ENCODE results near the gene WDFY3. TPM values are rescaled to one million over a fixed set of nuclear protein-coding genes. Genes with fewer than 3 reads are reported as not detected.

The WDFY3 gene
- total RNA-seq, 1 donor from 2014 or later: 126 TPM

DNA sequence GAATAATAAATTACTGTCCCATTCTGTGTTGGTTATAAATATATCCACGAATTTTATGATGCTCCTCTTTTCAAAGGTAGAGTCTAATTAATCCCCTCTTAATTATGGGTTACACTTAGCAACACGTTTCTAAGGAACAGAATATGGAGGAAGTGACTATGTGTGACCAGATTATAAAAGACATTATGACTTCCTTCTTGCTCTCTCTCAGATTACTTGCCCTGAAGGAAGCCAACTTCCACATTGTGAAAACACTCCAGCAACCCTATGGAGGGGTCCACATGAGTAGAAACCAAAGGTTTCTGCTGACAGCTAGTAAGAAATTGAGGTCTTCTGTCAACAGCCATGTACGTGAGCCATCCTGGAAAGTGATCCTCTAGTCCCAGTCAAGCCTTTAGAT is 59.3 kb downstream of the WDFY3 start:
- Histone ChIP-seq H3K27ac (no peak overlapping the region), H3K9me3 (no peaks in the 10 kb centered on the region), H3K27me3 (no peaks in the 10 kb centered on the region), H3K4me1 (no peaks in the 10 kb centered on the region), H3K36me3 (no peaks in the 10 kb centered on the region), H3K4me3 (no peak overlapping the region)
- intact Hi-C loops (cut with DNase I): no loop called here
- no peak for TF ChIP-seq CTCF (IDR thresholded peaks at IDR 0.05)
- no peak for DNase-seq
- peak; percentile 59 for ATAC-seq

GRCh38 chr4:84905646-84906045 is 60.8 kb downstream of the WDFY3 start:
- H3K4me1 ChIP-seq: no peaks in the 10 kb centered on the region
- ATAC-seq: no peak
- H3K36me3 ChIP-seq: peaks cover 5% of the 10 kb centered on the region
- no peak overlapping the region for H3K4me3 ChIP-seq
- H3K27ac ChIP-seq: no peak overlapping the region
- H3K27me3 ChIP-seq: no peaks in the 10 kb centered on the region
- no peaks in the 10 kb centered on the region for H3K9me3 ChIP-seq
- no peak for TF ChIP-seq CTCF (IDR thresholded peaks at IDR 0.05)
- intact Hi-C loops (cut with DNase I): no loop called here
- no peak for DNase-seq

DNA sequence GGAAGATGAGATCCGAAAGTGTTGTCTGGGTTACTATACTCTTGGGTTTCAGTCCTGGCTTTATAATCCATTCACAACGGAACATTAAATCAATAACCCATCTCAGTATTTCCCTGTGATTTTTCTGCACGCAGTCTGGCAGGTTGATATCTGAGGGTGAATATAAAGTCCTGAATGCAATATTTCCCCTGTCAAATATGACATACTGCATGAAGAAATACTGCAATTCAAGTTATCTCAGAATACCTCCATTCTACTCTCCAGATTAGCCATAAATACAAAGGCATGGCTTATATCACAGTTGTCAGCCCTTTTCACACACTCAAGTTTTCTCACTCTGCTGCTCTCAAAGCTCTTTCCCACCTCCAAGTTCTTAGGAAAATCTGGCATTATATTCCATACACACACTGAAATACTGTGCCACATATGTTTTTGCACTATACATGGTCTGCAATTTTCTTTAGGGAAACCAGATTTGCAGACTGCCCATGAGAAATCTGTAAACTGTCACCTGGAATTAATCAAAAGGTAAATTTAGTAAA is 64.7 kb downstream of the WDFY3 start:
- Histone ChIP-seq H3K4me1 (no peaks in the 10 kb centered on the region), H3K9me3 (no peaks in the 10 kb centered on the region), H3K4me3 (no peak overlapping the region), H3K27me3 (no peaks in the 10 kb centered on the region), H3K36me3 (peaks cover 5% of the 10 kb centered on the region), H3K27ac (no peak overlapping the region)
- TF ChIP-seq CTCF (IDR thresholded peaks at IDR 0.05): no peak
- ATAC-seq (no peak), DNase-seq (no peak)
- intact Hi-C loops (cut with DNase I): no loop called here

DNA sequence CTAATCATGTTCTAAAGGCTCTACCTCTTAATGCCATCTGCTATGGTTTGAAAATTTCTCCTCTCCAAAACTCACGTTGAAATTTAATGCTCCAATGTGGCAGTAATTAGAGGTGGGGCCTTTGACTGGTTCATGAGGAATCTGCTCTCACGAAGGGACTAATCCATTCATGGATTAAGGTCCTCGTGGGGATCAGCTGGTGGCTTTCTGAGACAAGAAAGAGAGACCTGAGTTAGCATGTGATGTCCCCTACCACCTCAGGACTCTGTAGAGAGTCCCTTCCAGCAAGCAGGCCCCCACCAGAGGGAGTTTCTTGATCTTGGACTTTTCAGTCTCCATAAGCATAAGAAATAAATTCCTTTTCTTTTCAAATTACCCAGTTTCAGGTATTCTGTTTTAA is 65.3 kb downstream of the WDFY3 start:
- DNase-seq (no peak), ATAC-seq (no peak)
- no peak overlapping the region for H3K4me3 ChIP-seq
- H3K9me3 ChIP-seq: no peaks in the 10 kb centered on the region
- H3K27ac ChIP-seq: no peak overlapping the region
- no peaks in the 10 kb centered on the region for H3K4me1 ChIP-seq
- peaks cover 5% of the 10 kb centered on the region for H3K36me3 ChIP-seq
- no peak for TF ChIP-seq CTCF (IDR thresholded peaks at IDR 0.05)
- intact Hi-C loops (cut with DNase I): no loop called here
- no peaks in the 10 kb centered on the region for H3K27me3 ChIP-seq

GRCh38 chr4:84899616-84900015 is 66.9 kb downstream of the WDFY3 start:
- no peak for DNase-seq
- Histone ChIP-seq H3K27me3 (no peaks in the 10 kb centered on the region), H3K4me3 (no peak overlapping the region), H3K9me3 (no peaks in the 10 kb centered on the region), H3K36me3 (peaks cover 5% of the 10 kb centered on the region), H3K27ac (no peak overlapping the region), H3K4me1 (no peaks in the 10 kb centered on the region)
- no peak for ATAC-seq
- TF ChIP-seq CTCF (IDR thresholded peaks at IDR 0.05): no peak
- intact Hi-C loops (cut with DNase I): no loop called here

GRCh38 chr4:84897516-84897915 is 69.0 kb downstream of the WDFY3 start:
- no peak for ATAC-seq
- no peak overlapping the region for H3K27ac ChIP-seq
- DNase-seq: no peak
- no peaks in the 10 kb centered on the region for H3K27me3 ChIP-seq
- H3K4me3 ChIP-seq: no peak overlapping the region
- H3K9me3 ChIP-seq: no peaks in the 10 kb centered on the region
- intact Hi-C loops (cut with DNase I): no loop called here
- peaks cover 5% of the 10 kb centered on the region for H3K36me3 ChIP-seq
- no peak for TF ChIP-seq CTCF (IDR thresholded peaks at IDR 0.05)
- H3K4me1 ChIP-seq: peaks cover 4% of the 10 kb centered on the region
